ENCODE results near the gene LTB4R. TPM values are rescaled to one million over a fixed set of nuclear protein-coding genes. Genes with fewer than 3 reads are reported as not detected.

Gene LTB4R
- total and polyA plus RNA-seq, 9 of the 15 experiments (the other 6 are each of a cell fraction or from before 2014, with no cell fraction given): 0.38 to 10.5 (median 2.8) TPM

DNA sequence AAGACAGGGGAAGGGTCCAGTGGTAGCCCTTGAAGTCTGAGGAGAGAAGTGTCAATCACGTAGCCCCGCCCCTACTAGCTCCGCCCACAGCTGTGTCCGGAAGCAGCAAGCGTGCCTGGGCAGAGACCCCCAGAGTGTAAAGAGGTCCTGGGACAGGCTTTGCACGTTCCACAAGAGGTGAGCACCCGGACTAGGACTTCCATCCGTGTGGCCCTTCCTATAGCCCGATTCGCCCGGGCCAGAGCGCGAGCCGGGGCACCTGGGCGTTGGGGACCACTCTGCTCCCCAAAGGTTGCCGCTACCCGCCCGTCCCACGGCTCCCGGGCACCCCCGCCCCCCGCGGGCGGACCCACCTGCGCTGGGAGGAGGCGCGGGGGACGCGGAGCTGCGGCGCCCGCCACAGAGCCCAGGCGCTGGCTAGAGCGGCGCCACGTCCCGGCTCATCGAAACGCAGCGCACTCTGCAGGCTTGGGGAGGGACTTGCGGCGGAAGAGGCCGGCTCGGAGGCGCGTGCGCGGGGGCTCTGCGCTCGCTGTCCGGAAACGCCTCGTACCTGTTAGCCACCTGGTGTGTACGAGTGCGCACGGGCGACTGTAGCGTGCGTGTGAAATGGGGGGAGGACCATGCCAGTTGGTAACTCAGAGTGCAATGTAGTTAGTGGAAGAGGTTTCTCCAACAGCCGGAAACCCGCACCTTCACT is 40.0 kb upstream of the LTB4R start, which contains the start of gene RABGGTA (continued):
- no peak for TF ChIP-seq KAT7 (CRISPR knock-in tag; IDR thresholded peaks at IDR 0.05; ENCODE audit: borderline replicate concordance)
- no peak for TF ChIP-seq MYNN (IDR thresholded peaks at IDR 0.05)
- no peak for TF ChIP-seq MYNN (CRISPR knock-in tag; IDR thresholded peaks at IDR 0.05)
- TF ChIP-seq, protein P1, sequence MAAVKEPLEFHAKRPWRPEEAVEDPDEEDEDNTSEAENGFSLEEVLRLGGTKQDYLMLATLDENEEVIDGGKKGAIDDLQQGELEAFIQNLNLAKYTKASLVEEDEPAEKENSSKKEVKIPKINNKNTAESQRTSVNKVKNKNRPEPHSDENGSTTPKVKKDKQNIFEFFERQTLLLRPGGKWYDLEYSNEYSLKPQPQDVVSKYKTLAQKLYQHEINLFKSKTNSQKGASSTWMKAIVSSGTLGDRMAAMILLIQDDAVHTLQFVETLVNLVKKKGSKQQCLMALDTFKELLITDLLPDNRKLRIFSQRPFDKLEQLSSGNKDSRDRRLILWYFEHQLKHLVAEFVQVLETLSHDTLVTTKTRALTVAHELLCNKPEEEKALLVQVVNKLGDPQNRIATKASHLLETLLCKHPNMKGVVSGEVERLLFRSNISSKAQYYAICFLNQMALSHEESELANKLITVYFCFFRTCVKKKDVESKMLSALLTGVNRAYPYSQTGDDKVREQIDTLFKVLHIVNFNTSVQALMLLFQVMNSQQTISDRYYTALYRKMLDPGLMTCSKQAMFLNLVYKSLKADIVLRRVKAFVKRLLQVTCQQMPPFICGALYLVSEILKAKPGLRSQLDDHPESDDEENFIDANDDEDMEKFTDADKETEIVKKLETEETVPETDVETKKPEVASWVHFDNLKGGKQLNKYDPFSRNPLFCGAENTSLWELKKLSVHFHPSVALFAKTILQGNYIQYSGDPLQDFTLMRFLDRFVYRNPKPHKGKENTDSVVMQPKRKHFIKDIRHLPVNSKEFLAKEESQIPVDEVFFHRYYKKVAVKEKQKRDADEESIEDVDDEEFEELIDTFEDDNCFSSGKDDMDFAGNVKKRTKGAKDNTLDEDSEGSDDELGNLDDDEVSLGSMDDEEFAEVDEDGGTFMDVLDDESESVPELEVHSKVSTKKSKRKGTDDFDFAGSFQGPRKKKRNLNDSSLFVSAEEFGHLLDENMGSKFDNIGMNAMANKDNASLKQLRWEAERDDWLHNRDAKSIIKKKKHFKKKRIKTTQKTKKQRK (IDR thresholded peaks at IDR 0.05; ENCODE audit: borderline replicate concordance, low read depth, low read length): no peak
- no peak for TF ChIP-seq FOXJ2 (tag; IDR thresholded peaks at IDR 0.05)
- 0 out of 4 replicates have a peak, but pooled peaks of 1 of the 2 experiments have one; percentile 40 for TF ChIP-seq HDAC1 (IDR thresholded peaks at IDR 0.05)
- peak in 1 of 2 experiments; percentile 19; a peak in 1 of 4 replicates for TF ChIP-seq SIX5 (IDR thresholded peaks at IDR 0.05; ENCODE audit: borderline replicate concordance in 1 of 2, insufficient read depth in 1 of 2, low read depth in 1 of 2, low read length in 2 of 2)
- TF ChIP-seq TAF1 (IDR thresholded peaks at IDR 0.05; ENCODE audit: control insufficient read depth, extremely low read depth, insufficient read depth, low read length, severe bottlenecking): peak; percentile 55
- no peak for TF ChIP-seq PHTF2 (CRISPR knock-in tag; IDR thresholded peaks at IDR 0.05)
- TF ChIP-seq EHMT2 (IDR thresholded peaks at IDR 0.05): no peak
- TF ChIP-seq ZNF518B (CRISPR knock-in tag; IDR thresholded peaks at IDR 0.05): no peak
- TF ChIP-seq ZNF707 (CRISPR knock-in tag; conservative IDR thresholded peaks at IDR 0.05): no peak
- TF ChIP-seq FOXO4 (CRISPR knock-in tag; IDR thresholded peaks at IDR 0.05): no peak
- TF ChIP-seq POLR2A (conservative IDR thresholded peaks at IDR 0.05): peak; percentile 79
- no peak for TF ChIP-seq MIER1 (IDR thresholded peaks at IDR 0.05; ENCODE audit: low read depth)
- no peak for TF ChIP-seq ZBTB1 (CRISPR knock-in tag; IDR thresholded peaks at IDR 0.05; ENCODE audit: borderline replicate concordance, low read depth)
- TF ChIP-seq L3MBTL2 (IDR thresholded peaks at IDR 0.05): peak; percentile 91
- peak; percentile 71; the same call in 1 of the 2 replicates for TF ChIP-seq TFAP4 (CRISPR knock-in tag; IDR thresholded peaks at IDR 0.05; ENCODE audit: borderline replicate concordance)
- no peak for TF ChIP-seq U2AF2 (optimal IDR thresholded peaks at IDR 0.05; ENCODE audit: low read depth, low read length)

All from K562 (cell line).